DND-41 (cell line): Measurements from ENCODE around the gene SPDYE6.

Experiments
- CTCF ChIP-seq: IDR thresholded peaks from 2 replicates; pipeline ENCODE4 v1.5.1; 2012; ENCODE audit warnings: borderline replicate concordance, low read length, moderate library complexity, mild to moderate bottlenecking; ENCODE audit not compliant: poor library complexity, severe bottlenecking; ENCODE audit errors: extremely low read depth
- EZH2 ChIP-seq: IDR thresholded peaks from 3 replicates; pipeline ENCODE4 v1.6.1; 2012; ENCODE audit warnings: borderline replicate concordance, low read depth, mild to moderate bottlenecking, moderate library complexity, low read length, inconsistent platforms; ENCODE audit not compliant: severe bottlenecking

- TF ChIP-seq CTCF (no peak), EZH2 (no peak)
Observed at GRCh38 chr7:102304668-102305067, 51.6 kb downstream of the SPDYE6 start.
